NCI-H1694 treated with DMSO at 0.1 percent for 48 hours (cell line): ENCODE results near the gene APOL2.
"Not testable (repeated sequence)": the region's sequence is repeated elsewhere in the genome, so short reads cannot be mapped to it uniquely, and the experiment has no call there.

Experiments used
- DNase-seq: peaks from one replicate; lab custom pipeline; 2025; lab: John Stamatoyannopoulos, UW

The APOL2 gene

GRCh38 chr22:36197514-36198146, 41.7 kb downstream of the APOL2 start:
- no peak for DNase-seq

GRCh38 chr22:36197065-36197440, 42.3 kb downstream of the APOL2 start:
- DNase-seq, result no peak

- DNase-seq, result no peak
Observed at GRCh38 chr22:36196254-36197064, 42.9 kb downstream of the APOL2 start.

GRCh38 chr22:36194971-36195370, 44.4 kb downstream of the APOL2 start:
- DNase-seq, result peak; percentile 24

GRCh38 chr22:36194385-36194784, 44.9 kb downstream of the APOL2 start:
- DNase-seq, result no peak

GRCh38 chr22:36193577-36193976, 45.8 kb downstream of the APOL2 start:
- DNase-seq, result no peak

- DNase-seq, result no peak
Observed at GRCh38 chr22:36193171-36193570, 46.2 kb downstream of the APOL2 start.

- no peak for DNase-seq
Observed at GRCh38 chr22:36192542-36192941, 46.8 kb downstream of the APOL2 start.

- DNase-seq, result peak; percentile 65
Observed at GRCh38 chr22:36191106-36191836, 48.1 kb downstream of the APOL2 start.

- not testable (repeated sequence) for DNase-seq
Observed at GRCh38 chr22:36187862-36188261, 51.5 kb downstream of the APOL2 start.

- DNase-seq, result no peak
Observed at GRCh38 chr22:36185828-36186624, 53.3 kb downstream of the APOL2 start.

GRCh38 chr22:36184433-36185025, 54.8 kb downstream of the APOL2 start:
- no peak for DNase-seq

GRCh38 chr22:36183446-36183845, 55.9 kb downstream of the APOL2 start:
- no peak for DNase-seq

- no peak for DNase-seq
Observed at GRCh38 chr22:36182857-36183256, 56.5 kb downstream of the APOL2 start.

GRCh38 chr22:36182056-36182455, 57.3 kb downstream of the APOL2 start:
- no peak for DNase-seq

GRCh38 chr22:36180928-36181327, 58.4 kb downstream of the APOL2 start:
- DNase-seq, result no peak

- no peak for DNase-seq
Observed at GRCh38 chr22:36180038-36180880, 59.1 kb downstream of the APOL2 start.

GRCh38 chr22:36177160-36177559, 62.2 kb downstream of the APOL2 start:
- no peak for DNase-seq
